LNCAP (cell line): ENCODE measurements around the gene ANAPC2.

ENCODE experiments used
- TF ChIP-seq, protein P1 (sequence below): fragments of 450-650 bp; IDR thresholded peaks from 2 replicates; pipeline ENCODE4 v1.5.1; 2017; ENCODE audit warnings: mild to moderate bottlenecking

ANAPC2 gene

DNA sequence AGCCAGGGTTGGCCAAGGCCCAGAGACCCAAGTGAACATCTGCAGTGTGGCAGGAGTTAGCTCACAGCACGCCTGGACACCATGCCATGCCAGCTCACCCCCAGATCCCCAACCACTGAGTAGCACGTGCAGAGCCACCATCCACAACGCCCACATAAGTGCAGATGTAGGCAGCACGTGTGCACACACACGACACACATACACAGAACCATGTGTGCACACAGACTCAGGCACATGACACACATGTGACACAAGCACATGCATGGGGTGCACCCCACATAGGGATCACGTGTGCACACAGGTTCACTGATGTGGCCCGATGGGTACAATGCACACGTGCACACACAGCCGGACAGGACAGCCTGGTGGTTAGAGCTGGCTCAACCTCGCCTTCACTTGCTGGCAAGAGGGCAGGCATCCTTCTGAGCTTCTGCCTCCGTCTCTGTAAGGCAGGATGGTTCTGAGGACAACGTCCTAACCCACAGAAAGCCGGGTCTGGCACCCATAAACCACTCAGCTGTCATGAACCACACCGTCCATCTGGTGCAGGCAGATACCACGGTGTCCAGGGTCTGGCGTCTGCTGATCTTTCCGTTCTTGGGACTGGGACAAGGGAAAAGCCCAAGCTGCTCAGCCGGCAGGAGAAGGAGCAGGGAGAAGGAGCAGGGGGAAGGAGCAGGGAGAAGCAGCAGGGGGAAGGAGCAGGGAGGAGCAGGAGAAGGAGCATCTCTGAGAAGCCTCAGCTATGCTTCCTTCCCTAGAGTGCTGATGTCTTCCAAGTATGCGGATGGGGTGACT, 30.5 kb downstream of the ANAPC2 start:
- TF ChIP-seq, protein P1, sequence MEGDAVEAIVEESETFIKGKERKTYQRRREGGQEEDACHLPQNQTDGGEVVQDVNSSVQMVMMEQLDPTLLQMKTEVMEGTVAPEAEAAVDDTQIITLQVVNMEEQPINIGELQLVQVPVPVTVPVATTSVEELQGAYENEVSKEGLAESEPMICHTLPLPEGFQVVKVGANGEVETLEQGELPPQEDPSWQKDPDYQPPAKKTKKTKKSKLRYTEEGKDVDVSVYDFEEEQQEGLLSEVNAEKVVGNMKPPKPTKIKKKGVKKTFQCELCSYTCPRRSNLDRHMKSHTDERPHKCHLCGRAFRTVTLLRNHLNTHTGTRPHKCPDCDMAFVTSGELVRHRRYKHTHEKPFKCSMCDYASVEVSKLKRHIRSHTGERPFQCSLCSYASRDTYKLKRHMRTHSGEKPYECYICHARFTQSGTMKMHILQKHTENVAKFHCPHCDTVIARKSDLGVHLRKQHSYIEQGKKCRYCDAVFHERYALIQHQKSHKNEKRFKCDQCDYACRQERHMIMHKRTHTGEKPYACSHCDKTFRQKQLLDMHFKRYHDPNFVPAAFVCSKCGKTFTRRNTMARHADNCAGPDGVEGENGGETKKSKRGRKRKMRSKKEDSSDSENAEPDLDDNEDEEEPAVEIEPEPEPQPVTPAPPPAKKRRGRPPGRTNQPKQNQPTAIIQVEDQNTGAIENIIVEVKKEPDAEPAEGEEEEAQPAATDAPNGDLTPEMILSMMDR: no peak

DNA sequence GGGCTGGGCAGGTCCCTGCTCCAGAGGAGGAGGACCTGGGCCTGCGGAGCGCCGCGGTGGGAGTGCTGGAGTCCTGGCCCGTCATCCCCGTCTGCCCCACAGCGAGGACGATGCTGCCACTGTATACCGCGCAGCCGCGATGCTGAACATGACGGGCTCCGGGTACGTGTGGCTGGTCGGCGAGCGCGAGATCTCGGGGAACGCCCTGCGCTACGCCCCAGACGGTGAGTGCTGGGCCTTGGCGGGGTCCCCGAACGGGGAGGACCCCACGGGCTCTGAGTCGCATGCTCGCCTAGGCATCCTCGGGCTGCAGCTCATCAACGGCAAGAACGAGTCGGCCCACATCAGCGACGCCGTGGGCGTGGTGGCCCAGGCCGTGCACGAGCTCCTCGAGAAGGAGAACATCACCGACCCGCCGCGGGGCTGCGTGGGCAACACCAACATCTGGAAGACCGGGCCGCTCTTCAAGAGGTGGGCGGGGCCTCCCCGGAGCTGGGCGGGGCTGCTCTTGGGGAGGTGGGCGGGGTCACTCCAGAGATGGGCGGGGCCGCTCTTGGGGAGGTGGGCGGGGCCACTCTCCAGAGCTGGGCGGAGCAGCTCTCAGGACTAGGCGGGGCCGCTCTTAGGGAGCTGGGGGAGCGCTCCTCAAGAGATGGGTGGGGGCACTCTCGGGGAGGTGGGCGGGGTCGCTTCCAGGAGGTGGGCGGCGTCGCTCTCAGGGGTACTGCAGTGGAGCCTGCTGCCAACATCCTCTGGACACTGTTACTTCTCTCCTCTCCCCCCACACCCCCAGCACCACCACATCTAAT, 31.6 kb downstream of the ANAPC2 start:
- TF ChIP-seq, protein P1: no peak

GRCh38 chr9:137152844-137153405, 35.4 kb downstream of the ANAPC2 start:
- TF ChIP-seq, protein P1: no peak

GRCh38 chr9:137150617-137151457, 37.5 kb downstream of the ANAPC2 start:
- TF ChIP-seq, protein P1: no peak

DNA sequence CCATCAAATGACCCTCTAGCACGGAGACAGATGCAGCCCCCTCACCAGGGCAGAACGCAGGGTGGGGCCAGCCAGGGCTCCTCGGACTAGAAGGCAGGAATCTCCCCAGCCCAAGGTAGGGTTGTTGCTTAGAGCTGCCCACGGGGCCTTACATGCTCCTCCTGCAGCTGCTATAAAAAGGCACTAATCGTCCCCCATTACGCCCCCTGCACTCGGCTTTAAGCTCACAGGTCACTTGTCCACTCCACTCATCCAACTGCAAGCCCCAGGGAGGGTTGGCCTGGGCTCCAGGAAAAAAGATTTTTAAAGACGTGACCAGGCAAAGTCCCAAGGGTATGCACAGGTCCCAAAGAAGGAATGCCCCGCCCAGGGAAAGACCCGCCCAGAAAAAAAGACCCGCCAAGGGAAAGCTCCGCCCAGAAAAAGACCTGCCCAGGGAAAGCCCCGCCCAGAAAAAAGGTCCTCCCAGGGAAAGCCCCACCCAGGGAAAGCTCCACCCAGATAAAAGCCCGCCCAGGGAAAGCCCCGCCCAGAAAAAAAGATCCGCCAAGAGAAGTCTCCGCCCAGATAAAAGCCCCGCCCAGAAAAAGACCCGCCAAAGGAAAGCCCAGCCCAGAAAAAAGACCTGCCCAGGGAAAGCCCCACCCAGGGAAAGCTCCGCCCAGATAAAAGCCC, 38.3 kb downstream of the ANAPC2 start:
- TF ChIP-seq, protein P1: no peak

DNA sequence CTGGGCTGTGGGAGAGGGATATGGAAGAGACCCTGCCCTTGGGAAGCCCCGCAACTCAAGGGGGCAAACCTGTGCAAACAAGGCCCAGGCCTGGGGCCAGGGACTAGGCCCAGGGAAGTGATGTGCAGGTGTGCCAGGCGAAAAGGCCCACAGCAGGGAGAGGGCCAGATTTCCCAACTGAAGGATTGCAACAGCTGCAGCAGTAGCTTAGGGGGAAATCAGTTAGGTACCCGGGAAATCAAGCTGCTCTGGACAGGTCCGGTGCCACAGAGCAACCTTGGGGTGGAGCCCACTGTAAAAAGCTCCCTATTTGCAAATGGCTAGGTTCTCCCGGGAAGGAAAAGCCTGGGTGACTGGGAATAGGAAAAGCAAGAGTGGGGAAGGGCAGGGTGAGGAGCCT, 39.0 kb downstream of the ANAPC2 start:
- TF ChIP-seq, protein P1: no peak
